Ascending aorta (tissue), 2 donors: Measurements from ENCODE around the gene SH3RF1. TPM values are rescaled to one million over a fixed set of nuclear protein-coding genes. Genes with fewer than 3 reads are reported as not detected.
"Not testable (repeated sequence)": the region's sequence is repeated elsewhere in the genome, so short reads cannot be mapped to it uniquely, and the experiment has no call there.

Experiments used
- DNase-seq, 2 donors: peaks; one replicate each; pipeline ENCODE4 v3.0.0-alpha.2; 2019; ENCODE audit warnings: low spot score in 2 of 2
- H3K27ac ChIP-seq, 2 donors: fragments of 200-600 bp; sonication (generic); one replicate each; pipeline ENCODE4 v1.5.1; 2016 to 2017; ENCODE audit warnings: mild to moderate bottlenecking in 1 of 2
- H3K27me3 ChIP-seq: fragments of 200-600 bp; sonication (generic); one replicate; pipeline ENCODE4 v1.5.1; 2017
- H3K36me3 ChIP-seq, 2 donors: fragments of 200-600 bp; sonication (generic); one replicate each; pipeline ENCODE4 v1.5.1; 2016
- H3K4me1 ChIP-seq, 2 donors: fragments of 200-600 bp; sonication (generic); one replicate each; pipeline ENCODE4 v1.5.1; 2016 to 2017; ENCODE audit warnings: mild to moderate bottlenecking in 1 of 2
- H3K4me3 ChIP-seq, 2 donors: fragments of 200-600 bp; sonication (generic); one replicate each; pipeline ENCODE4 v1.5.1; 2016 to 2017; ENCODE audit warnings: mild to moderate bottlenecking in 1 of 2
- H3K9me3 ChIP-seq, 2 donors: fragments of 200-600 bp; sonication (generic); one replicate each; pipeline ENCODE4 v1.5.1; 2016
- CTCF ChIP-seq, 3 experiments: fragments of 200-600 bp in 2 of 3; fragments of 450-650 bp in 1 of 3; sonication (generic) in 2 of 3; IDR thresholded peaks; one replicate each; pipeline ENCODE4 v1.5.1; 2016 to 2019; ENCODE audit warnings: antibody characterized with exemption in 3 of 3, mild to moderate bottlenecking in 1 of 3, moderate library complexity in 1 of 3
- intact Hi-C: fragments of 100-400 bp; cut with DNase I; formaldehyde crosslinking; loops from one replicate; pipeline ENCODE4 v1.15.1; 2023
- total RNA-seq: library from RNA; depleted of rRNA; stranded (reverse); fragments of >200 nt; gene quantifications from one replicate; pipeline ENCODE4 v1.1.0, GENCODE V29; 2016

The SH3RF1 gene
- total RNA-seq, 1 donor from 2014 or later, result 27.6 TPM

DNA sequence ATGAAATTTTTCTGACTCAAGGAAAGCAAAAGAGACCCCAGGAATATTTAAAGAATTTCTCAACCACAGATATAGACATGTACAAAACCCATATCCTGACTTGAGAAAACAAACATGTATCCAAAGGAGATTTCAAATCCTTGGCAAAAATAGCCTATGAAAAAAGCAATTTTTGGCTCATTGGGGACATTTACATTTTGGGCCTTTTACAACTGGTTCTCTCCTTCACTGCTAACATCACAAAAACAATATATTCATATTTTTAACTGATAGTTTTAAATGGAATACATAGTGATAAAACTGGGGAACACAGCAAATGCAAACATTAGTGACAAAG lies 65.0 kb downstream of the SH3RF1 start:
- H3K4me1 ChIP-seq, result peaks cover 3 to 20% of the 10 kb centered on the region in 2 donors
- H3K9me3 ChIP-seq, result no peaks in the 10 kb centered on the region
- peak overlapping the region in 1 of 2 donors; percentile 21 for H3K27ac ChIP-seq
- intact Hi-C loops, result no loop called here
- DNase-seq, result no peak
- H3K4me3 ChIP-seq, result no peak overlapping the region
- no peaks in the 10 kb centered on the region for H3K27me3 ChIP-seq
- H3K36me3 ChIP-seq, result no peaks in the 10 kb centered on the region
- no peak for TF ChIP-seq CTCF (IDR thresholded peaks at IDR 0.05)

DNA sequence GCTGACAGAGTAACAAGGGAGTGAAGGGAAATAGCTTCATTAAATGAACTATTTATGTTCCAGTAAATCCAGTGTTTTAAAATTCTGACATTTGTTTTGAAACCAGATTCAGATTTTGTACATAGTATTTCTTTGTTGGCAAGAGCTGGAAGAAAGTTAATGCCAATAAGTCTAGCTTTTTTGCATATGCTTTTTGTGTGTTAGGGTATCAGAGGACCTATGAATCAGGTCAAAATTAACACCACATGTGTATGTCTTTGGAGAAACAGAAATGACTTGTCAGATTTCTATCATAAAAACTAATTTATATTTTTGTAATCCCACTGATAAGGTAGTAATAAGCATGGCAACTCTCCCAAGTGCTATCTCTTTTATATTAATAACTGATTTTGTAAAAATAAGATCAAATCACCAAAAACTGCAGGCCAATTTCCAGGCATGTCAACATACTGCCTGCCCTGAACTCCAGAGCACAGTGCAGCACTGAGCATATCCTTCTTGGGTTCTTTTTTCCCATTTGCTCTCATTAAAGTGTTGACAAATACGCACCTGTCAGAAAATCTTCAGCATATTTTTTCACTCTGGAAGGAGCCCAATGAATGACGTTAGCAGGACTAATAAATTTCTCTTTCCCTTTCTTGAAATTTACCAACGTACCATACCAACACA lies 65.5 kb downstream of the SH3RF1 start:
- no peak for TF ChIP-seq CTCF (IDR thresholded peaks at IDR 0.05)
- no peak for DNase-seq
- Histone ChIP-seq H3K27me3 (no peaks in the 10 kb centered on the region), H3K4me1 (peaks cover 3 to 23% of the 10 kb centered on the region in 2 donors), H3K36me3 (no peaks in the 10 kb centered on the region), H3K9me3 (no peaks in the 10 kb centered on the region), H3K4me3 (no peak overlapping the region), H3K27ac (peak overlapping the region in 1 of 2 donors; percentile 21)
- intact Hi-C loops, result no loop called here

DNA sequence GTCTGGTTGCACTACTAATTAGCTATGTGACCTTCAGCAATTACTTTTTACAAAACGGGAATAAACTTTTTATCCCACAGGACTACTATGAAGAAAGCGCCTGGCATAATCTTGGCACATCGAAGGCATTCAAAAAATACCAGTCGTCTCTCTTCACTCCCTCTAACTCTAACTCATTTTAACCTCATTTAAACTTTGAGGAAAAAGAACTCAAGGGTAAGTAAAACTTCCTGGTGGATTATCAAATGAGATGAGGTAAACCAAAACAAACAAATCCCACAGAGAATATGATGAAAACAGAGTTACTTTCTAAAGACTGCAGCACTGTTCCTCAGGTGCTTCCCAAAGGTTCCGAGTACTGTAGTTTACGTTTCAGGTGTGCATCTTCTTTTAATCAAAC lies 66.9 kb downstream of the SH3RF1 start:
- Histone ChIP-seq H3K27me3 (no peaks in the 10 kb centered on the region), H3K4me1 (peaks cover 3 to 21% of the 10 kb centered on the region in 2 donors), H3K4me3 (no peak overlapping the region), H3K9me3 (no peaks in the 10 kb centered on the region), H3K27ac (no peak overlapping the region), H3K36me3 (no peaks in the 10 kb centered on the region)
- intact Hi-C loops, result no loop called here
- no peak for TF ChIP-seq CTCF (IDR thresholded peaks at IDR 0.05)
- no peak for DNase-seq

GRCh38 chr4:169203278-169203677 lies 67.5 kb downstream of the SH3RF1 start:
- H3K27me3 ChIP-seq, H3K36me3 ChIP-seq, DNase-seq, H3K4me3 ChIP-seq, H3K9me3 ChIP-seq, intact Hi-C loops: not testable (repeated sequence)
- Histone ChIP-seq H3K27ac (peak overlapping the region in 1 of 2 donors; percentile 71), H3K4me1 (peaks cover 3 to 21% of the 10 kb centered on the region in 2 donors)

GRCh38 chr4:169202878-169203277 lies 67.9 kb downstream of the SH3RF1 start:
- H3K36me3 ChIP-seq, result no peaks in the 10 kb centered on the region
- H3K27me3 ChIP-seq, result no peaks in the 10 kb centered on the region
- peak overlapping the region; percentile 69 to 71 for H3K27ac ChIP-seq
- no peak for DNase-seq
- intact Hi-C loops, result no loop called here
- peaks cover 3 to 21% of the 10 kb centered on the region in 2 donors for H3K4me1 ChIP-seq
- H3K4me3 ChIP-seq, result no peak overlapping the region
- TF ChIP-seq CTCF (IDR thresholded peaks at IDR 0.05), result no peak
- H3K9me3 ChIP-seq, result no peaks in the 10 kb centered on the region

- intact Hi-C loops, result no loop called here
- H3K27ac ChIP-seq, result peak overlapping the region; percentile 69 to 71
- H3K9me3 ChIP-seq, result no peaks in the 10 kb centered on the region
- H3K27me3 ChIP-seq, result no peaks in the 10 kb centered on the region
- H3K36me3 ChIP-seq, result no peaks in the 10 kb centered on the region
- H3K4me1 ChIP-seq, result peaks cover 3 to 21% of the 10 kb centered on the region in 2 donors
- DNase-seq, result no peak
- H3K4me3 ChIP-seq, result peak overlapping the region in 1 of 2 donors; percentile 6
- TF ChIP-seq CTCF (IDR thresholded peaks at IDR 0.05), result no peak
Measured at GRCh38 chr4:169202145-169202699, 68.5 kb downstream of the SH3RF1 start.
